LNCaP clone FGC (cell line): ENCODE results near the gene FBLN1.
"Not testable (repeated sequence)": the region's sequence is repeated elsewhere in the genome, so short reads cannot be mapped to it uniquely, and the experiment has no call there.

Source experiments
- DNase-seq: peaks from one replicate; pipeline ENCODE4 v3.0.0-alpha.2; 2011; ENCODE audit warnings: low read depth
- H3K4me3 ChIP-seq: 2 replicates; pipeline ENCODE4 v1.5.1; 2011; ENCODE audit warnings: mild to moderate bottlenecking, low read depth, low read length, control low read depth
- TF ChIP-seq, protein P1 (sequence below): IDR thresholded peaks from 2 replicates; pipeline ENCODE4 v1.5.1; 2012; ENCODE audit warnings: mild to moderate bottlenecking; ENCODE audit not compliant: control insufficient read depth, insufficient read depth; ENCODE audit errors: extremely low read depth

Gene FBLN1

DNA sequence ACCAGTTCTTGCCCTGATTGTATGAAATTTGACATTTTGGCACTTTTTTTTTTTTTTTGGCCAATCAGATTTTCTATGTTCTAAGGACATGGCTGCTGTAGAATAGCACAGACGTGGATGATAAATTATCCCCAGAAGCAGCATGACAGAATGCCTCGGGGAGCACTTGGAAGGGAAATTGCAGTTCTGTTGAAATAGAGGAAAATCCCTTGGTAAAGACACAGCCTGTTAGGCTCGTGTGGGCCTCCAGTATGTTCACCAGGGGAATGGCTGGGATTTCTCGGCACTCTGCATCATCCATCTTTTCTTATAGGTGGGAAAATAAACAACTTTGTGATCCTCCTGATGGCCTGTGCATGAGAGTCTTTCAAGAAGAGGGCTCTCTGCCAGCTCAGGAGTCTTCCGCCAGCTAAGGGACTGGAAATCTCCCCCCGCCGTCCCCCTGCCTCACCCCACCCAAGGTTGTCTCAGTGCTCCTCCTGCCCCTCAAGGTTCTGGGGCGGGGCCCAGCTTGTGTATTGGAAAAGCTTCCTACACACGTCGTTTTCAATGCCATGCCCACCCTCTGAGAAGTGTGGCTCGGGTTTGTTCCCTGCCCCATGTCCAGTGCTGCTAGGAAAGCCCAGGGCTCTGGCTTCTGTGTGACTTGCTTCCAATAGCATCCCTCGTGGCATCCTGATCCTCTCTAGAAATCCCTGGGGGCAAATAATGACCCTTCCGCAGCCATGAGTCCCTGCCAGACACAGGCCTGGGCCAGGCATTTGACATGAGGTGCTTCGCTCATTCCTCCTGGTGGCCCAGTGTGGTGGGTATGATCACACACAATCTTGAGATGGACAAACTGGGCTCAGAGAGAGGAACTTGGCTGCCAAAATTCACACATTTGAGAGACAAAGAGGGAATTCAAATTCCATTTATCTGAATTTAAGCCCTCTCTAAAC lies 98.4 kb downstream of the FBLN1 start:
- TF ChIP-seq, protein P1, sequence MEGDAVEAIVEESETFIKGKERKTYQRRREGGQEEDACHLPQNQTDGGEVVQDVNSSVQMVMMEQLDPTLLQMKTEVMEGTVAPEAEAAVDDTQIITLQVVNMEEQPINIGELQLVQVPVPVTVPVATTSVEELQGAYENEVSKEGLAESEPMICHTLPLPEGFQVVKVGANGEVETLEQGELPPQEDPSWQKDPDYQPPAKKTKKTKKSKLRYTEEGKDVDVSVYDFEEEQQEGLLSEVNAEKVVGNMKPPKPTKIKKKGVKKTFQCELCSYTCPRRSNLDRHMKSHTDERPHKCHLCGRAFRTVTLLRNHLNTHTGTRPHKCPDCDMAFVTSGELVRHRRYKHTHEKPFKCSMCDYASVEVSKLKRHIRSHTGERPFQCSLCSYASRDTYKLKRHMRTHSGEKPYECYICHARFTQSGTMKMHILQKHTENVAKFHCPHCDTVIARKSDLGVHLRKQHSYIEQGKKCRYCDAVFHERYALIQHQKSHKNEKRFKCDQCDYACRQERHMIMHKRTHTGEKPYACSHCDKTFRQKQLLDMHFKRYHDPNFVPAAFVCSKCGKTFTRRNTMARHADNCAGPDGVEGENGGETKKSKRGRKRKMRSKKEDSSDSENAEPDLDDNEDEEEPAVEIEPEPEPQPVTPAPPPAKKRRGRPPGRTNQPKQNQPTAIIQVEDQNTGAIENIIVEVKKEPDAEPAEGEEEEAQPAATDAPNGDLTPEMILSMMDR, result no peak
- no peak for DNase-seq
- no peak overlapping the region for H3K4me3 ChIP-seq

DNA sequence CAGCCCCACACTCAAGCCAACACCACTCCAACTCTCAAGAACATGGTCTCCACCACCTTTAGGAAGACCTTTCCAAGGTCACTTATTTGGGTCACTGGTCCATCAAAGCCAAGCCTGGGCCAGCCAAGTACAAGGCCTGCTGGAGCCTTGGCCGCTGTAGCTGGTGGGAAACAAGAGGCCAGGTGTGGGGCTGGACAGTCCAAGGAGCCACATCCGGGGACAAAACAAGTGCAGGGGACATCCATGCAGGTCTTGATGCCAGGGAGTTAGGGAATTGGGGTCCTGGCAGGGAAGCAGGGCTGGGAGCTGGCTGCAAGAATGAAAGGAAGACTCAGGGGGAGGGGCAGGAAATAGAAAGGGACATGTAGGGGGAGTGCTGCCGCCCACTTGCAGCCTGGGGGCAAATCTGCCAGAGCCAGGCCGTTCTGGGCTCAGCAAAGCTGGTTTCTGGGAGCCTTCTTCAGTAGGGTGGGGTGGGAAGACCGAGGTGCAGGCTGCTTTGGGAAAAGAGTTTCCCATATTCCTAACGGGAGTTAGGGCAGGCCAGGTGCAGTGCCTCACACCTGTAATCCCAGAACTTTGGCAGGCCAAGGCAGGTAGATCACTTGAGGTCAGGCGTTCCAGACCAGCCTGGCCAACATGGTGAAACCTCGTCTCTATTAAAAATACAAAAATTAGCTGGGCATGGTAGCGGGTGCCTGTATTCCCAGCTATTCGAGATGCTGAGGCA lies 99.5 kb downstream of the FBLN1 start:
- H3K4me3 ChIP-seq, result no peak overlapping the region
- no peak for DNase-seq
- TF ChIP-seq, protein P1, result no peak

DNA sequence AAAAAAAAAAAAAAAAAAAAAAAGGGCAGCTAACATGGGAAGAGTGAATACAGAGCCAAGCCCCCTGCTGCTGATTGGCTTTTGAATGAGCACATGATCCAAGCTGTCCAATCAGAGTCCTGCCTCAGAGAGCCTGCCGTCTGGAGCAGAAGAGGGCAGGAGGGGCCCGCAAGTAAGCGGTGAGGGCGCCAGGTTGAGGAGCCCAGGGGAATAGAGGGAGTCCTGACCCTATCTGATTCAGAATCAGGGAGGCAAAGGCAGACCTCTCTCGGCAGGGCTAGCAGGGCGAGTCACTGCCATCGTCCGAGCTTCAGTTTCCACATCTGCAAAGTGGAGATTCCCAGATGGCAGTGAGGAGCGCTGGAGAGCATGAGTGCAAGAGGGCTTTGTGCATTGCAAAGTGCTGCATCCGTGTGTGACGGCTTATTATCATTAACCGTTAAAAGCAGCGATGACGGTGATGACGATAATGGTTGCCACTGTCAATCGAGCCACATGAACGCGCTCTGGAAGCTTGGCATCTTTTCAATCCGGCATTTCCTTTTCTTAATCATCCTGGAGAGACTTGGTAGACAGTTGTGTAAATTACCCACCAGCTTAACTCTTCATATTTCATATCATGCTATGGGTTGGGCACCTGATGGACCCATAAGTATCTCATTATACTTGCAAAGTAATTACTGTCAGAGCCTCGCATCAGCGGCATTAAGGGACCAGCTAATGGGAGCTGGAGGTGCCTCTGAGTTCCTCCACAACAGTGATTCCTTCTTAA lies 100.3 kb downstream of the FBLN1 start:
- no peak overlapping the region for H3K4me3 ChIP-seq
- TF ChIP-seq, protein P1, result no peak
- DNase-seq, result no peak

DNA sequence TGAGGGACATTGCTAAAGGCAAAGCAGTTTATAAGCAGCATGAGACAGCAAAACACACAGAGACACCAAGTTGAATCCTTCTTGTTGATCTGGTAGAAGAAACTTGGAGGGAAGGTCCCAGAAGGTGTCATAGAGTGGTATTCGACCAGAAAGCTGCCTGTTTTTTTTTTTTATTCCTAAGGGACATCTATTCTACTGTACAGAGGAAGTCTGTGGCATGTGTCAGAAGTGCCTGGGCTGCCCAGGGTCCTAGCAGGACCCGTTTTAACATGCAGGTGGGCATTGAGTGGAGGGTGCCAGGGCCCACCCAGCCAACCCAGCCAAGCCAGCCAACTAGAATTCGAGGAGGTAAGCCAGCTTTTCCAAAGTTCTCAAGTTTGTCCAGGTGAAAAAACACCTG lies 100.9 kb downstream of the FBLN1 start:
- TF ChIP-seq, protein P1, result no peak
- H3K4me3 ChIP-seq, result no peak overlapping the region
- DNase-seq, result no peak

DNA sequence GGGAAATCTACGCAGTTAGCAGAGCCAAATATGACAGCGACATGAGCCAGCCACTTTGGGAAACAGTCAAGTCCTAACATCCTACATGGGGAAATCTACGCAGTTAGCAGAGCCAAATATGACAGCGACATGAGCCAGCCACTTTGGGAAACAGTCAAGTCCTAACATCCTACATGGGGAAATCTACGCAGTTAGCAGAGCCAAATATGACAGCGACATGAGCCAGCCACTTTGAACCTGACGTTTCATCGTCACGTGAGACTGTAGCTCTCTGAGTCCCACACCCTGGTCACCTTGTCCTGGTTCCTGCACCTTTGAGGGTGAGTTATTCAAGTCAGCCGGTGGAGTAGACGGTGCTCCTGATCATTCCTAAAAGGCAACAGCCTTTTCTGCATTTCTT lies 105.4 kb downstream of the FBLN1 start:
- not testable (repeated sequence) for H3K4me3 ChIP-seq, DNase-seq

DNA sequence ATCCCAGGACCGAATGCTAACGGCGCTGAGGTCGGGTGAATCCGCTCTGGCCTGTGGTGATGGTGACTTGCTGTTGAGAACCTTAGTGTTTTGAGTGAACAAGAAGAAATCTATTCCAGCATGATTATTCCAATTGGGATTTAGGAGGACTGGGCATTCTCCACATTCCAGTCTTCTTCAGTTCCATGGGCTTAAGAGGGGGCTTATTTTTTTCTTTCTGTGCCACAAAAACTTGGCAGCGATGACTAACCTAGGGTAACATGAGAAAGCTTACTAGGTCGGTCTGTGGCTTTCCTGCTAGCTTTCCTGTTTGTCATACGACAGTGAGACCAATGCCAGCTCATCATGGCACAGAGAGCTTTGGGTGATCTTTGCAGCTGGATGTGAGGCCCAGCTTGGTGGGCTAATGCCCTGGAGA lies 106.1 kb downstream of the FBLN1 start:
- TF ChIP-seq, protein P1, result no peak
- H3K4me3 ChIP-seq, result no peak overlapping the region
- no peak for DNase-seq

DNA sequence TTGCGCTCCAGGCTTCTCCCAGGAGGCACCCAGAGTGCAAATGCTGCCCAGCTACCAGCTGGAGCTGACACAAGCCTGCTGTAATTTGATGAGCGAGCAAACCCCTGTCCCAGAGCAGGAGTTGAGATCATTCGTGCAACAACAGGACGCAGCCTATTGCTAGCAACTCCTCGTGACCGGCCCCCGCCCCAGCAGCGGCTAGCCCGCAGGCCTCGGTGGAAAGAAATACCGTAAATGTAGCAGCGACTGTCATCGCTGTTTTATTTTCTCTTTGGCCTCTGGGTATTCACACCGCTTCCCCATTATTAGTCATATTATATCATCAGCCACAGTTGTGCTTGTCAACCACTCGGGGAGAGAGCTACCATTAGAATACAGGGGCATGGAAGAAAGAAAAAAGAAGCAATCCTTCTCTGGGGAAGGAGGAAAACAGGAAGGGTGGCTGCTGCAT lies 109.8 kb downstream of the FBLN1 start:
- no peak for DNase-seq
- no peak overlapping the region for H3K4me3 ChIP-seq
- TF ChIP-seq, protein P1, result no peak
